ENCODE data around the gene EMP3. TPM values are rescaled to one million over a fixed set of nuclear protein-coding genes. Genes with fewer than 3 reads are reported as not detected.

The EMP3 gene
- total RNA-seq, 1 donor from 2014 or later, result 23.1 TPM

GRCh38 chr19:48346191-48346590, 20.8 kb downstream of the EMP3 start:
- no peak for DNase-seq (ENCODE audit: low read depth)
- TF ChIP-seq CTCF (conservative IDR thresholded peaks at IDR 0.05; ENCODE audit: low read depth, low read length), result no peak
- no peak overlapping the region for H3K4me3 ChIP-seq (ENCODE audit: low read depth, low read length)

- no peak overlapping the region for H3K4me3 ChIP-seq (ENCODE audit: low read depth, low read length)
- TF ChIP-seq CTCF (conservative IDR thresholded peaks at IDR 0.05; ENCODE audit: low read depth, low read length), result no peak
- DNase-seq (ENCODE audit: low read depth), result no peak
Observed at GRCh38 chr19:48348045-48348444, 22.7 kb downstream of the EMP3 start.

GRCh38 chr19:48348737-48349136, 23.4 kb downstream of the EMP3 start:
- no peak overlapping the region for H3K4me3 ChIP-seq (ENCODE audit: low read depth, low read length)
- no peak for DNase-seq (ENCODE audit: low read depth)
- no peak for TF ChIP-seq CTCF (conservative IDR thresholded peaks at IDR 0.05; ENCODE audit: low read depth, low read length)

- no peak for TF ChIP-seq CTCF (conservative IDR thresholded peaks at IDR 0.05; ENCODE audit: low read depth, low read length)
- DNase-seq (ENCODE audit: low read depth), result no peak
- H3K4me3 ChIP-seq (ENCODE audit: low read depth, low read length), result no peak overlapping the region
Observed at GRCh38 chr19:48350856-48351255, 25.5 kb downstream of the EMP3 start.

- no peak for DNase-seq (ENCODE audit: low read depth)
- TF ChIP-seq CTCF (conservative IDR thresholded peaks at IDR 0.05; ENCODE audit: low read depth, low read length), result peak; percentile 87
Observed at GRCh38 chr19:48351341-48351752, 26.0 kb downstream of the EMP3 start.

GRCh38 chr19:48353677-48354076, 28.3 kb downstream of the EMP3 start:
- no peak overlapping the region for H3K4me3 ChIP-seq (ENCODE audit: low read depth, low read length)
- TF ChIP-seq CTCF (conservative IDR thresholded peaks at IDR 0.05; ENCODE audit: low read depth, low read length), result no peak
- DNase-seq (ENCODE audit: low read depth), result no peak

More at GRCh38 chr19:48351341-48351752, 26.0 kb downstream of the EMP3 start:
- H3K4me3 ChIP-seq (ENCODE audit: low read depth, low read length), result no peak overlapping the region

- TF ChIP-seq CTCF (conservative IDR thresholded peaks at IDR 0.05; ENCODE audit: low read depth, low read length), result no peak
- no peak for DNase-seq (ENCODE audit: low read depth)
- H3K4me3 ChIP-seq (ENCODE audit: low read depth, low read length), result no peak overlapping the region
Observed at GRCh38 chr19:48354332-48354992, 29.1 kb downstream of the EMP3 start.
